IMR-90 (cell line): ENCODE results near the gene BCCIP.

Experiments
- TF ChIP-seq, protein P1 (sequence below): conservative IDR thresholded peaks from 2 replicates; pipeline ENCODE4 v1.5.1; 2012; ENCODE audit warnings: mild to moderate bottlenecking, low read depth, low read length, improper control_type of control experiment
- TF ChIP-seq, protein P2 (sequence below): fragments of 150-350 bp; IDR thresholded peaks from 2 replicates; pipeline ENCODE4 v1.6.1; 2017; ENCODE audit warnings: mild to moderate bottlenecking, antibody characterized with exemption, low read length, low read depth

DNA sequence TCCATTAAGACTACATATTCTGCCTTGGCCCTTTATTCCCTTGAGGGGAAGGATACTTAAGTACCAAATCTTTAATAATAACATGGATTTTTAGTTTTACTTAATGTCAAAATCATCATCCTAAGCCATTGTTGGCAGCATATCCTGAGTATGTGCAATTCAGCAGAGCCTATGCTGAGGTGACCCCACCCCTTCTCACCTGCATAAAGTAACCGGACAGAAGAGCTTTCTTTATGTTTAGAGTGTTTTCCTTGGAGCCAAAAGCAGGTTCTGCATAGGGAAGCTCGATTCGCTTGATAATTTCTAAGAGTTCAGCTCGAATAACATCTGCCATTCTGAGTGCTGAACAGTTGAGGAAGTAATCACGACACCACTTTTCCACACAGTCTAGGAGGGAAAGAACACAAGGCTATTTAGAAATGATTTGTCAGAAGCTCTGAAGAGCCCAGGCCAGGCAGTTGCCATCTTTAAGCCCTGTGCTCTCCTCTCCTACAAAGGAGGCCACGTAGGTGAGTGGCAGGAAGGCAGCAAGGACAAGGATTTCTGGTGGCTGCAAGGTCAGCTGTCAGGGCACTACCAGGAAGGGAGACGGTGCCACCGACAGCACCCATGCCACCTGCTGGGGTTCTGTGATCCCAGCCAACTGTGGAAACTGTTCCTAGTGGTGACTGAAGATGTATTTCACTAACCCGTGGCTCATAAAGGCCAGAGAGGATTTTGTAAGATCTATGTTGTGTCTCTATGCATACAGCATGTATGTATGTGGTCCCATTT lies 15.6 kb downstream of the BCCIP start:
- TF ChIP-seq, protein P1, sequence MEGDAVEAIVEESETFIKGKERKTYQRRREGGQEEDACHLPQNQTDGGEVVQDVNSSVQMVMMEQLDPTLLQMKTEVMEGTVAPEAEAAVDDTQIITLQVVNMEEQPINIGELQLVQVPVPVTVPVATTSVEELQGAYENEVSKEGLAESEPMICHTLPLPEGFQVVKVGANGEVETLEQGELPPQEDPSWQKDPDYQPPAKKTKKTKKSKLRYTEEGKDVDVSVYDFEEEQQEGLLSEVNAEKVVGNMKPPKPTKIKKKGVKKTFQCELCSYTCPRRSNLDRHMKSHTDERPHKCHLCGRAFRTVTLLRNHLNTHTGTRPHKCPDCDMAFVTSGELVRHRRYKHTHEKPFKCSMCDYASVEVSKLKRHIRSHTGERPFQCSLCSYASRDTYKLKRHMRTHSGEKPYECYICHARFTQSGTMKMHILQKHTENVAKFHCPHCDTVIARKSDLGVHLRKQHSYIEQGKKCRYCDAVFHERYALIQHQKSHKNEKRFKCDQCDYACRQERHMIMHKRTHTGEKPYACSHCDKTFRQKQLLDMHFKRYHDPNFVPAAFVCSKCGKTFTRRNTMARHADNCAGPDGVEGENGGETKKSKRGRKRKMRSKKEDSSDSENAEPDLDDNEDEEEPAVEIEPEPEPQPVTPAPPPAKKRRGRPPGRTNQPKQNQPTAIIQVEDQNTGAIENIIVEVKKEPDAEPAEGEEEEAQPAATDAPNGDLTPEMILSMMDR: no peak
- TF ChIP-seq, protein P2, sequence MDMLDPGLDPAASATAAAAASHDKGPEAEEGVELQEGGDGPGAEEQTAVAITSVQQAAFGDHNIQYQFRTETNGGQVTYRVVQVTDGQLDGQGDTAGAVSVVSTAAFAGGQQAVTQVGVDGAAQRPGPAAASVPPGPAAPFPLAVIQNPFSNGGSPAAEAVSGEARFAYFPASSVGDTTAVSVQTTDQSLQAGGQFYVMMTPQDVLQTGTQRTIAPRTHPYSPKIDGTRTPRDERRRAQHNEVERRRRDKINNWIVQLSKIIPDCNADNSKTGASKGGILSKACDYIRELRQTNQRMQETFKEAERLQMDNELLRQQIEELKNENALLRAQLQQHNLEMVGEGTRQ: no peak
